HCT116 (cell line): ENCODE data around the gene AMBRA1.

Experiments used
- ATF3 ChIP-seq: IDR thresholded peaks from 2 replicates; pipeline ENCODE4 v1.6.1; 2012
- CBX3 ChIP-seq: IDR thresholded peaks from 2 replicates; pipeline ENCODE4 v1.6.1; 2012; ENCODE audit warnings: low read depth
- CEBPB ChIP-seq: IDR thresholded peaks from 2 replicates; pipeline ENCODE4 v1.6.1; 2012; ENCODE audit warnings: low read depth
- CTCF ChIP-seq, 3 experiments: fragments of 200-600 bp in 1 of 3; sonication (generic) in 1 of 3; IDR thresholded peaks in 2 of 3; conservative IDR thresholded peaks in 1 of 3; 2 replicates each; pipeline ENCODE4 v1.5.1; 2012 to 2017; ENCODE audit warnings: low read depth in 2 of 3, low read length in 2 of 3, antibody characterized with exemption in 1 of 3, borderline replicate concordance in 1 of 3, control low read depth in 1 of 3, mild to moderate bottlenecking in 1 of 3, mixed read lengths in 1 of 3, mixed run types in 1 of 3, moderate library complexity in 1 of 3; ENCODE audit not compliant: insufficient read depth in 1 of 3
- ELF1 ChIP-seq: IDR thresholded peaks from 2 replicates; pipeline ENCODE4 v1.6.1; 2012; ENCODE audit warnings: low read depth, borderline replicate concordance
- EZH2phosphoT487 ChIP-seq: fragments of 200-600 bp; IDR thresholded peaks from 2 replicates; pipeline ENCODE4 v1.6.1; 2018; ENCODE audit warnings: antibody characterized with exemption, borderline replicate concordance
- FOSL1 ChIP-seq: IDR thresholded peaks from 2 replicates; pipeline ENCODE4 v1.6.1; 2012; ENCODE audit warnings: low read depth
- JUND ChIP-seq: IDR thresholded peaks from 2 replicates; pipeline ENCODE4 v1.6.1; 2012
- POLR2A ChIP-seq: IDR thresholded peaks from 2 replicates; pipeline ENCODE4 v1.7.0; 2011; ENCODE audit warnings: borderline replicate concordance; ENCODE audit not compliant: insufficient read depth, insufficient read length; ENCODE audit errors: extremely low read depth
- POLR2AphosphoS5 ChIP-seq: IDR thresholded peaks from 2 replicates; pipeline ENCODE4 v1.6.1; 2011; ENCODE audit warnings: mild to moderate bottlenecking, low read depth, low read length, moderate library complexity
- SRF ChIP-seq: IDR thresholded peaks from 2 replicates; pipeline ENCODE4 v1.6.1; 2012; ENCODE audit warnings: low read depth
- YY1 ChIP-seq: IDR thresholded peaks from 2 replicates; pipeline ENCODE4 v1.6.1; 2011; ENCODE audit warnings: low read length, low read depth, moderate library complexity, mild to moderate bottlenecking; ENCODE audit not compliant: insufficient replicate concordance; ENCODE audit errors: extremely low read depth

- no peak for TF ChIP-seq CTCF (IDR thresholded peaks at IDR 0.05 in 2 of 3, conservative IDR thresholded peaks at IDR 0.05 in 1 of 3; ENCODE audit: borderline replicate concordance in 1 of 3, insufficient read depth in 1 of 3, low read depth in 2 of 3, low read length in 2 of 3)
- TF ChIP-seq ELF1: no peak
- no peak for TF ChIP-seq FOSL1
- no peak for TF ChIP-seq POLR2AphosphoS5
- no peak for TF ChIP-seq YY1
- TF ChIP-seq CBX3: no peak
- TF ChIP-seq POLR2A: no peak
- TF ChIP-seq EZH2phosphoT487: no peak
- no peak for TF ChIP-seq SRF
- no peak for TF ChIP-seq CEBPB
- no peak for TF ChIP-seq JUND
- no peak for TF ChIP-seq ATF3
Observed at GRCh38 chr11:46479601-46480000, 114.2 kb downstream of the AMBRA1 start.
